Measurements from ENCODE around the gene SFXN5. TPM values are rescaled to one million over a fixed set of nuclear protein-coding genes. Genes with fewer than 3 reads are reported as not detected.

The SFXN5 gene
- total and polyA plus RNA-seq, 5 experiments from 2014 or later = 1.7 to 20.0 (median 3.5) TPM

- peaks cover 0 to 2% (median 0%) of the 10 kb centered on the region in 3 donors for H3K36me3 Mint-ChIP-seq
Measured at GRCh38 chr2:72961853-72962468, 109.6 kb downstream of the SFXN5 start.

GRCh38 chr2:72961036-72961720 lies 110.3 kb downstream of the SFXN5 start:
- Mint-ChIP-seq H3K4me3 (no peak overlapping the region), H3K4me1 (peaks cover 0 to 9% (median 6%) of the 10 kb centered on the region in 4 donors), H3K27ac (no peak overlapping the region), H3K36me3 (peaks cover 0 to 4% (median 0%) of the 10 kb centered on the region in 3 donors), H3K9me3 (no peaks in the 10 kb centered on the region), H3K27me3 (no peaks in the 10 kb centered on the region)
- ATAC-seq (no peak), DNase-seq (no peak)
- POLR2A ChIA-PET = no interaction called here

More at GRCh38 chr2:72961853-72962468, 109.6 kb downstream of the SFXN5 start:
- DNase-seq (no peak), ATAC-seq (no peak)
- no peak overlapping the region for H3K27ac Mint-ChIP-seq
- peaks cover 0 to 5% (median 3%) of the 10 kb centered on the region in 4 donors for H3K4me1 Mint-ChIP-seq
- no peak overlapping the region for H3K4me3 Mint-ChIP-seq
- no peaks in the 10 kb centered on the region for H3K9me3 Mint-ChIP-seq
- POLR2A ChIA-PET = no interaction called here
- H3K27me3 Mint-ChIP-seq = no peaks in the 10 kb centered on the region

DNA sequence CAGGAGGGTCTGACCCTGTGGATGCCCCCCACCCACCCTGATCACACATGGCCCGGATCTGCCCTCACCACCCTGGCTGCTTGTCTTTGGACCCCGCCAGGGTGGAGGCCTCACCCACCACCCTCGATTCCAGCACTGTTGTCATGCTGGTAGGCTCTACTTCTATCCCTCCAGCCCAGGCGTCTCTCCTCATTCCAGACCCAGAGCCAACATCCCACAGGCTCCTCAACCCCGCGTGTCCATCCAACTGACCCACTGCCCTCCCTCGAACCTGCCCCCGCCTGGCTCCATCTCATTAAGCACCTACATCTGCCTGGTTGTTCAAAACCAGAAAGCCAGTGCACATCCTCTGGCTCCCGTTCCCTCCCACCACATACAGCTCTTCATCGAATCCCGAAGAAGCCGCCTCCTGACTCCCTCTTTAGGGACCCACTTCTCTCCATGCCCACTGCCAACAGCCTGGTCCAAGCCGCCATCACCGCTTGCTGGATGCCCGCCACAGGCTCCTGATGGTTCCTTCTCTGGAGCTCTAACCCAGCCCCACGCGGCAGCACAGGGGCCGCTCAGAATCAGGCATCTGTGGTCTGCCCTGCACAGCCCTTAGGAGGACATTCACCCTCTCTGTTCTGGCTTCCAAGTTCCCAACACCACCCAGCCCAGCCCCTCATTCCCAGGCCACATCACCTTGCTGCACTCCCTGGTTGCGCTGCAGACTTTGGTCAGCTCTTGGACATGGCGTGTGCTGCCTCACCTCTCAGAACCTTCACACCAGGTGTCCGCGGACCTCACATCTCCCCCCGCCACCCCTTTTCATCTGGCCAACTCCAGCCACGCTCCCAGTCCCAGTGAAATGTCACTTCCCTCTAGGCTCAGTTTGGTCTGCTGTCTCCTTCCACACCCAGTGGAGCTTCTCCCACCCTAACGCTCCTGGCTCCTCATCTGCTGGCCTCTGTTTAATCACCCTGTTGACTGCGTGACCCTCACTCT lies 111.2 kb downstream of the SFXN5 start:
- POLR2A ChIA-PET = no interaction called here
- Mint-ChIP-seq H3K9me3 (no peaks in the 10 kb centered on the region), H3K4me3 (no peak overlapping the region), H3K36me3 (peaks cover 0 to 4% (median 0%) of the 10 kb centered on the region in 3 donors), H3K27ac (peak overlapping the region in 2 of 10 donors; percentile 35 to 36), H3K4me1 (peaks cover 3 to 12% (median 8%) of the 10 kb centered on the region in 4 donors), H3K27me3 (no peaks in the 10 kb centered on the region)
- DNase-seq = no peak
- ATAC-seq = no peak

- H3K27ac Mint-ChIP-seq = no peak overlapping the region
- H3K4me1 Mint-ChIP-seq = peaks cover 7 to 18% (median 14%) of the 10 kb centered on the region in 4 donors
- DNase-seq (no peak), ATAC-seq (no peak)
- H3K9me3 Mint-ChIP-seq = no peaks in the 10 kb centered on the region
- no peaks in the 10 kb centered on the region for H3K27me3 Mint-ChIP-seq
- POLR2A ChIA-PET = no interaction called here
- H3K36me3 Mint-ChIP-seq = peaks cover 0 to 4% (median 0%) of the 10 kb centered on the region in 3 donors
- no peak overlapping the region for H3K4me3 Mint-ChIP-seq
Measured at GRCh38 chr2:72959554-72959953, 112.0 kb downstream of the SFXN5 start.

- POLR2A ChIA-PET = no interaction called here
- DNase-seq = no peak
- ATAC-seq = no peak
- Mint-ChIP-seq H3K36me3 (peaks cover 0 to 4% (median 0%) of the 10 kb centered on the region in 3 donors), H3K27me3 (no peaks in the 10 kb centered on the region), H3K4me1 (peaks cover 14 to 26% (median 22%) of the 10 kb centered on the region in 4 donors), H3K27ac (no peak overlapping the region), H3K4me3 (no peak overlapping the region), H3K9me3 (no peaks in the 10 kb centered on the region)
Measured at GRCh38 chr2:72958542-72959385, 112.7 kb downstream of the SFXN5 start.

- ATAC-seq (no peak), DNase-seq (no peak)
- peak overlapping the region in 1 of 10 donors; percentile 20 for H3K27ac Mint-ChIP-seq
- peak overlapping the region in 2 of 10 donors; percentile 8 to 59 for H3K4me3 Mint-ChIP-seq
- peaks cover 0 to 2% (median 0%) of the 10 kb centered on the region in 9 donors for H3K9me3 Mint-ChIP-seq
- H3K36me3 Mint-ChIP-seq = peaks cover 0 to 4% (median 0%) of the 10 kb centered on the region in 3 donors
- POLR2A ChIA-PET = no interaction called here
- peaks cover 20 to 34% (median 32%) of the 10 kb centered on the region in 4 donors for H3K4me1 Mint-ChIP-seq
- H3K27me3 Mint-ChIP-seq = no peaks in the 10 kb centered on the region
Measured at GRCh38 chr2:72956936-72957335, 114.6 kb downstream of the SFXN5 start.

- no peak for ATAC-seq
- DNase-seq = no peak
- POLR2A ChIA-PET = no interaction called here
- H3K9me3 Mint-ChIP-seq = peaks cover 0 to 2% (median 0%) of the 10 kb centered on the region in 9 donors
- no peak overlapping the region for H3K4me3 Mint-ChIP-seq
- no peak overlapping the region for H3K27ac Mint-ChIP-seq
- H3K4me1 Mint-ChIP-seq = peaks cover 20 to 36% (median 33%) of the 10 kb centered on the region in 4 donors
- H3K27me3 Mint-ChIP-seq = no peaks in the 10 kb centered on the region
- peaks cover 0 to 4% (median 0%) of the 10 kb centered on the region in 3 donors for H3K36me3 Mint-ChIP-seq
Measured at GRCh38 chr2:72956050-72956395, 115.5 kb downstream of the SFXN5 start.

GRCh38 chr2:72955228-72956049 lies 116.1 kb downstream of the SFXN5 start:
- ATAC-seq (no peak), DNase-seq (no peak)
- Mint-ChIP-seq H3K4me1 (peaks cover 17 to 36% (median 33%) of the 10 kb centered on the region in 4 donors), H3K4me3 (peak overlapping the region in 4 of 10 donors; percentile 1 to 53 (median 42)), H3K36me3 (peaks cover 0 to 4% (median 0%) of the 10 kb centered on the region in 3 donors), H3K9me3 (peaks cover 0 to 2% (median 0%) of the 10 kb centered on the region in 9 donors), H3K27ac (peak overlapping the region in 3 of 10 donors; percentile 17 to 74 (median 61)), H3K27me3 (no peaks in the 10 kb centered on the region)
- POLR2A ChIA-PET = no interaction called here

GRCh38 chr2:72954376-72955227 lies 116.9 kb downstream of the SFXN5 start:
- Mint-ChIP-seq H3K9me3 (peaks cover 0 to 2% (median 0%) of the 10 kb centered on the region in 9 donors), H3K4me3 (peak overlapping the region; percentile 49 to 85 (median 72)), H3K27me3 (no peaks in the 10 kb centered on the region), H3K36me3 (peaks cover 0 to 4% (median 0%) of the 10 kb centered on the region in 3 donors), H3K27ac (peak overlapping the region in 9 of 10 donors; percentile 39 to 88 (median 79)), H3K4me1 (peaks cover 16 to 36% (median 33%) of the 10 kb centered on the region in 4 donors)
- DNase-seq = no peak
- POLR2A ChIA-PET = no interaction called here
- ATAC-seq = peak in 1 of 2 donors; percentile 17

DNA sequence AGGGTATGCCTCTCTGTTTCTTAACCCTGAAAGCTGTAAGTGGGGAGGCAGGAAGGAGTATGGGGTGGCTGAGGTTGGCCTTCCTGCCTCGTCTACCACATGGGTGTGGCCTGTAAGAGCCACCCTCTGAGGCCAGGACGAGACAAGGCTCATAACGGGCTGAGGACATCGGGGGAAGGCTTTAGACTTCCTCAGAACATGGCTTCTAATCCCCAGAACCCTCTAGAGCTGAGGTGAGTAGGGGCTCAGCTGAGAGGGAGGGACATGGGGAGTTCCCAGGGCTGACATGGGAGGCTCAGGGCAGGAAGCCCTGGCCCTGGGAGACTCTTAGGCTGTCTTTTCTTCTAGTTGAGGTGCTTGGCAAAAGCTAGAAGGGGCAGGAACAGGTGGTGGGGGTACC lies 117.5 kb downstream of the SFXN5 start:
- Mint-ChIP-seq H3K27ac (peak overlapping the region; percentile 47 to 88 (median 78)), H3K9me3 (peaks cover 0 to 2% (median 0%) of the 10 kb centered on the region in 9 donors), H3K4me3 (peak overlapping the region; percentile 49 to 85 (median 72)), H3K36me3 (peaks cover 0 to 4% (median 0%) of the 10 kb centered on the region in 3 donors), H3K4me1 (peaks cover 16 to 36% (median 33%) of the 10 kb centered on the region in 4 donors), H3K27me3 (no peaks in the 10 kb centered on the region)
- POLR2A ChIA-PET = no interaction called here
- DNase-seq = peak in 4 of 10 donors; percentile 6 to 31 (median 12)
- ATAC-seq = peak; percentile 64 to 83

Measured in naive thymus-derived CD8-positive, alpha-beta T cell (primary cell).